Measurements from ENCODE around the gene FRMD4A.

GRCh38 chr10:14311206-14311957 is 19.3 kb downstream of the FRMD4A start:
- no peak for TF ChIP-seq CTCF (IDR thresholded peaks at IDR 0.05)
- TF ChIP-seq ZFX (IDR thresholded peaks at IDR 0.05; ENCODE audit: borderline replicate concordance) = no peak
